NK-92 (cell line): ENCODE data around the gene SUGCT.
"Not testable (repeated sequence)": the region's sequence is repeated elsewhere in the genome, so short reads cannot be mapped to it uniquely, and the experiment has no call there.

ENCODE experiments used
- DNase-seq: peaks from one replicate; lab custom pipeline; 2025; ENCODE audit not compliant: unreplicated experiment; lab: John Stamatoyannopoulos, UW

SUGCT gene

GRCh38 chr7:40244226-40244625 lies 109.4 kb downstream of the SUGCT start:
- no peak for DNase-seq

DNA sequence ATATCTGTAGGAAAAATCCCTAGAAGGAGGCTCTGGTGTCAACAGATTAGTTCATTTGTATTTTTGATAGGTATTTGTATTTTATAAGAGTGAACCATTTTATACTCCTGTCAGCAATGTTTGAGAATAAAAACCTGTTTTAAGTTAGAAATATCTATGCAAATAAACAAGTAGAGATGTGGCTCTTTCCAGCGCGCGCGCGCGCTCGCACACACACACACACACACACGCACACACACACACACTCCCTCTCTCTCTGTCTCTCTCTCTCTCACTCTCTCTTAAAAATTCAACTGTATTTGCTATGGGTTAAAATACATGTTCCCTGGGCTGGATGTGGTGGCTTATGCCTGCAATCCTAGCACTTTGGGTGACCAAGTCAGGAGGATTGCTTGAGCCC lies 113.9 kb downstream of the SUGCT start:
- DNase-seq, result no peak

GRCh38 chr7:40253444-40253843 lies 118.6 kb downstream of the SUGCT start:
- DNase-seq, result not testable (repeated sequence)

DNA sequence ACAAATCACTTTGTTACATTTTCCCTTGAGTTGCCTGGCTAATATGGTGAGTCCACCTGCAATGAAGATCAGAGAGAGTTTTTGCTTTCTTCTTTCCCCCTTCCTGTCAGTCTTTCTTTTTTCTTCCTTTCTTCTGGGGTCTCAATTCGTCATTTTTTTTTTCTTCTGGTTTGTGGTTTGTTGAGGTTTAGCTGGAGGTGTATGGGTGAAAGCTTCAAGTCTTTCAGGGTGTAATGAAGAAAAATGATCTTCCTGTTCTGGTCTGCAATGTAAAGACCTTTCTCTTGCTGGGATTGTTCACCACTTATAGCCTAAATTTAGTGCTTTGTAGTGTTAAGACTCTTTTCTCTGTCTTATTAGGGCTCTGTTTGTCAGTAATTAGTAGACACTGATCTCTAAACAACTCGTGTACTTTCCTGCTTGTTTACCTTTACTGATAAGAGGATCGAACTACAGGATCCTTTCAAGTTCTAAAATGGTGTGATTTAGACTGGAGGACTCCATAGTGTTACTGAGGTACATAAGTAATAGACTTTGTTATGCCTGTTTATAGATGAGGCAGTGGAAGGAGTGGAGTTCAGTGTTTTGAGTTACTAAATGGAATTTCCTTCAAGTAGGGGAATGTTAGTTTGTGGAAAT lies 129.1 kb downstream of the SUGCT start:
- DNase-seq, result no peak

DNA sequence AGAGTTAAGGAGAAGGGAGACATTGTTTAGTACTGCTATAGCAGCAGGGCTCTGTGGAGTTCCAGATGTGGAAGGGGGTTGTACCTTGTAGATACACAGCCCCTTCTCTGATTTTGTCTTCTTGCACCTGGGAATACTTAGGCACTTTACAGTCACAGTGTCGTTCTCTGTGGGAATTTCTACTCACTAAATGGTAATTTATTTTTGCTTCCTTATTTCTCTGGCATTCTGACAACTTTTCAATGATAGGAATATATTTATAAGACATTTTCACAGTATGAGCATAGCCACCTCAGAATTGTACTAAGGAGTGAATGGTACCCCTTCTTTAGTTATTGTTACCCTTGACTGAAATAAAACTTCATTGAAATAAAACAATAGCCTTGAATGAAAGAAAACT lies 132.8 kb downstream of the SUGCT start:
- no peak for DNase-seq

- not testable (repeated sequence) for DNase-seq
Observed at GRCh38 chr7:40268810-40269209, 134.0 kb downstream of the SUGCT start.

DNA sequence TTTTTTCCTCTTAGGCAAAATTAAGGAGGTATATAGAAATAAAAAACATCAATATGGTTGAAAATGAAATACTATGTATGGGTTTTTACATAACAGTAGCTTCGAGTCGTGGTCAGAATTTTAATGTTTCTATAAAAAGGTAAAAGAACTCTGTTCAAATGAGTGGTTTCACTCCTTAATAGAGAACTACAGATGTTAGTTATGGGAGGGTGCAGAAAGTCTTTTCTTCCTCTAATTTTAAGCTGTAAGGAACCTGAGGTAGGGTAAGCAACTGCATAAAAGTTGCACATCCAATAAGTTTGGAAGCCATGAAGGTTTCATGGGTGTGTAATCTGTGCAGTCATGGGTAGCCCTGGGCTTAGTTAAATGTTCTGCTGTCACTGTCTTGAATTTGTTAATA lies 141.3 kb downstream of the SUGCT start:
- no peak for DNase-seq

- no peak for DNase-seq
Observed at GRCh38 chr7:40279991-40280390, 145.2 kb downstream of the SUGCT start.

- DNase-seq, result no peak
Observed at GRCh38 chr7:40282858-40283257, 148.1 kb downstream of the SUGCT start.

DNA sequence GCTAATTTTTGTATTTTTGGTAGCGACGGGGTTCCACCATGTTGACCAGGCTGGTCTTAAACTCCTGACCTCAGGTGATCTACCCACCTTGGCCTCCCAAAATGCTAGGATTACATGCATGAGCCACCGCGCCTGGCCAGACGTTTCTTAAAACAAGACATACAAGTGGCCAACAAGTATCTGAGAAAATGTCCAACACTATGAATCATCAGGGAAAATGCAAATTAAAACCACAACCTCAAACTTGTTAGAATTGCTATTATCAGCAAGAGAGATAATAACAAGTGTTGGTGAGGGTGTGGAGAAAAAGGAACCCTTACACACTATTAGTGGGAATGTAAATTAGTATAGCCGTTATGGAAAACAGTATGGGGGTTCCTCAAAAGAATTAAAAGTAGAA lies 148.6 kb downstream of the SUGCT start:
- DNase-seq, result no peak

- no peak for DNase-seq
Observed at GRCh38 chr7:40288827-40289226, 154.0 kb downstream of the SUGCT start.

- no peak for DNase-seq
Observed at GRCh38 chr7:40297741-40298311, 163.0 kb downstream of the SUGCT start.

DNA sequence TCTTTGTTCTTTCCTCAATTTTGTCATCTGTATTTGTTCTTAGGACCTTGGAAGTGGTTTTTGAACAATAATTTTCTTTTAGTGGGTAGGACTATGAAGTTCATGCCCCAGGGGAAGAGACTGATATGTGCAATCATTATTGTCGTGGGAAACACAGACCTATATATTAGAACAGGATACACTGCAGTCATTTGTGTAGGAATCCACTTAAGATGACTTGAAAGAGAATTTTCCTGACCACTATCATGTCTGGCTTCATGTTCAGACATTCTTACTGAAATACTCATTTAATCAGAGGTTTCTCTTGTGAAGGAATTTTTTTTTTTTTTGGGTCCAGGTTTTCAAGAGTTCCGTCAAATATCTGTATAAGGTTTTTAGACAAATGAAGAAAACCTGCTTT lies 163.6 kb downstream of the SUGCT start:
- no peak for DNase-seq

DNA sequence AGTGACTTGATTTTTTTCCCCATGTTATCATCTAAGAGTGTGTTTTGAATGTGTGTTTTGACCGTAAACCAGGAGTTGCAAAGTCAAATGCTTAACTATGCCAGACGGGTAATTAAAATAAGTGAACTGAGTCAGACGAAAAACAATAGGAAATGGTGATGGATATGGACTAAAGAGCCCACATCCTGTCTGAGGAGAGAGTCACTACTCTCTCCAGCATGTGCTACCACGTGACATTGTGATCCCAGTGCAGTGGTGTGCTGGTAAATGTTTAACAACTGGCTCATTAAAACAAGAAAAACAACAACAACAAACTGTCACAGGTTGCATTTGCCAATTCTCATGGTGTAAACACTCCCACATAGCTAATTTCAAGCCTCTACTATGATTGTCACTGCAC lies 164.3 kb downstream of the SUGCT start:
- no peak for DNase-seq

DNA sequence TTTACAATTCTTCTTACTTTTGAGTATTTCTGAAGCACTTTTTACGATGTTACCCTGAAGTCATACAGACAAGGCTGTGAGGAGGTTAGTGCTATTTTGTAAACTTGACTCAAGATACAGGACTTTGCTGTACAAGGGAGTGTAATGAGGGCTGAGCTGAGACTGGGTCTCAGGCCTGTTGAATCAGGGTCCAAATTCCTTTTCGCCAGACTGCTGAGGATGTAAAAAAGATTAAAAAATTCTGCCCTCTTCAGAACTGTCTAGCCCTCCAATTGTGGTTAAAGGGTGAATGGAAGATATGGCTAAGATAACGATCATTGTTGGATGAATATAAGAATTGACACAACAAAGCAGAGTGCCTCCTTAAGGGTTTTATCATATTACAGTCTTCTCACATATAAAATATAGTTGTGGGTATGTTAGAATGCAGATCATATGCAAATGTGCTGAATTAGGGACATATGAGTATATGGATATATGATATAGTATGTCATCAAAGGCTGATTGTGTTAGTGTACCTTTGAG lies 165.4 kb downstream of the SUGCT start:
- no peak for DNase-seq

DNA sequence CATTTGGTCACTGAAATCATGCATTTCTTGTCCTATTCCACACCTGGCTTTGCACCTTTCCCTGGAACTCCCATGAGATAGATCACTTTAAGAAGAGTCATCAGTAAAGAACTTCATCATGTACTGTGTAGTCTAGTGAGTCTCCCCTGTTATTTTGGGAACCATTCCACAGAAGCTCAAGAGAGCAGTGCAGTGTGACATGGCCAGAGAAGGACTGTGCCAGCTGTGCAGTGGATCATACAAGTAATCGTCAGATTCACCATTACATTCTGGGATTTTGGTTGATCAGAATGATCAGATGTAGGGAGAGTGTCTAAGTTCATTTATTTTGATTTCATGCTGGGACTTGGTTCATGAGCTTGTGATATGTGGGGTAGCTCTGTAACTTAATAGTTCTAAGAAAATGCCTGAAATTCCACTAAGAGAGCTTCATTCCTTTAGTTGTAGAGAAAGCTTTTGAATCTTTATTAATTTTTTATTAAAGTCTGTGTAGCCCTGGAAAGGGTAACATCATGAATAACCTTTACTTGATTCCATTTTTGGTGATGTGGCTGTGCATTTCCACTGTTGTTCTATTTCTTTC lies 166.8 kb downstream of the SUGCT start:
- no peak for DNase-seq

DNA sequence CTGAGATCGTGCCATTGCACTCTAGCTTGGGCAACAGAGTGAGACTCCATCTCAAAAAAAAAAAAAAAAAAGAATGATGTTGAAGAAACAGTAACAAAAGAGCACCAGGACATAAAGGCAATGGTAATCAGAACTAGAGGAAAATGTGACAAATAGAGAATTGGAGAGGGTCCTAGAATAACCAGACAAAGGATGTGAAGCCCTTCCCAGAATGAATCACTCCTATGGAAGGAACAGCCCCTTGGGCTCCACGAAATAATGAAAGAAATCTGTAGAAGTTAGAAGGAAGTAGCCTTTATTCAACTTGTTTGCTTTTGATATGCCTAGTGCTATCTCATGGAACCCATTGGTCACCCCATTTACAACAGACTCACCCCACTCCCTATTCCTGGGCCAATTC lies 169.2 kb downstream of the SUGCT start:
- no peak for DNase-seq

DNA sequence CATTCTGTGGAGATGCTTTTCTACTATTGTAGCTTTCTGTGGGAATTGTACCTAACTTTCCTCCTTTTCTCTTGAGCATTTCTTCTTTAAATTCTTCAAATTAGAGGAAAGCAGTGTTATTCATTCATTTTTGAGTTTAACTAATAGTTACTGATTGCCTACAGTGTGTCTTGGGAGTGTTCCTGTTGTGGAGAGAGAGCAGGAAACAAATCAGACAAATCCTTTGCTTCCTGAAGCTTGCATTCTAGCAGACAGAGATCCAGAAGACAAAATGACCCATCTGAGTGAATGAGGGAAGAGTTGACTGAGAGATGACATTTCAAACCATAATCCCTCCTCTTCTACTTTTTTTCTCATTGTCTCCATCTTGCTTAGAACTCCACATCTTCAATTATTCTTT lies 170.4 kb downstream of the SUGCT start:
- DNase-seq, result no peak

GRCh38 chr7:40306025-40306424 lies 171.2 kb downstream of the SUGCT start:
- no peak for DNase-seq

DNA sequence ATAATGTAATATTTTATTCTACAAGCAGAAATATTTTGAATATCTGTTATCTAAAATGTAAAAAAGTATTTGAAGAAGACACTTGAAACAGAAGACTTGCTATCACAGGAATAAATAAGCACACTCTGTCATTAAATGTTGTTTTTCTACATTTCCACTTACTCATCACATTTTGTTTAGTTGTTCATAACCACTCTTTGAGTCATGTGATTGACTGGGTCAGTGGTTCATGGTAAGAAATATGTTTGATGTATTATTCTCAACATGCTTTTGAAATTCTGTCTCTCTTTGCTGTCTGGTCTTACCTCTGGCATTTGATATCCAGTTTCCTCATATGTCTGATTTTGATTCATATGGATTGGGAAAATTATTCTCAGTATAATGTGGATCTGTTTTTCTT lies 171.8 kb downstream of the SUGCT start:
- no peak for DNase-seq

- DNase-seq, result no peak
Observed at GRCh38 chr7:40310258-40310657, 175.5 kb downstream of the SUGCT start.

GRCh38 chr7:40311307-40311706 lies 176.5 kb downstream of the SUGCT start:
- DNase-seq, result no peak

DNA sequence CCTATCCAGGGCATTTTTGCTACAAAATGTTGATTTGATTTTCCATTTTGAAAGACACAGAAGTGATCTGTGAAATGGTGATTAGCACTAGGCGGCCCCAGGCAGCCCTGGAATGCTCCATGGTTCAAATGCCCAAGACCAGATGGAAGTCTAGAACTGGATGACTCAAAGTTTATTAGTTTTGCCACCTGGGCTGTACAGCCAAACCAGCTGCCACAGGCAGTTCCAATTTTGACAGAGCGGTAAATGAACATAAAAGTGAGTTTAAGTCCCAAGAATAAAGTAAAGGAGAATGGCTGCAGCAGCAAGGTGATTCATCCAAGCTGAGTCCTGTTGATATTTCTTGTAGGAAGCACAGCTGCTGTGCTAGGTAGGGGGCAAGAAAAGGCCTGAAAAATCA lies 180.5 kb downstream of the SUGCT start:
- no peak for DNase-seq
